H1 (cell line): Measurements from ENCODE around the gene SLC39A11. TPM values are rescaled to one million over a fixed set of nuclear protein-coding genes. Genes with fewer than 3 reads are reported as not detected.

Source experiments
- BCL11A ChIP-seq, 2 experiments: IDR thresholded peaks; one replicate each; pipeline ENCODE4 v1.6.1; 2011; ENCODE audit warnings: low read depth in 2 of 2, low read length in 2 of 2, mild to moderate bottlenecking in 2 of 2
- BRCA1 ChIP-seq: IDR thresholded peaks from 2 replicates; pipeline ENCODE4 v1.6.1; 2012; ENCODE audit warnings: low read depth, low read length, improper control_type of control experiment
- MAFK ChIP-seq: IDR thresholded peaks from 2 replicates; pipeline ENCODE4 v1.6.1; 2012; ENCODE audit warnings: low read depth, mild to moderate bottlenecking, improper control_type of control experiment, low read length
- SIX5 ChIP-seq: IDR thresholded peaks from 2 replicates; pipeline ENCODE4 v1.6.1; 2011; ENCODE audit warnings: mild to moderate bottlenecking, low read depth, low read length
- SP4 ChIP-seq: IDR thresholded peaks from 2 replicates; pipeline ENCODE4 v1.6.1; 2012; ENCODE audit warnings: low read length, inconsistent platforms
- TAF7 ChIP-seq: optimal IDR thresholded peaks from 2 replicates; pipeline ENCODE3; 2011; ENCODE audit warnings: low read depth, mild to moderate bottlenecking, inconsistent platforms, low read length, moderate library complexity, borderline replicate concordance
- polyA plus RNA-seq, 7 experiments: library from polyadenylated mRNA; depleted of rRNA in 3 of 7; stranded (reverse) in 5 of 7; unstranded in 2 of 7; fragments of >200 nt in 5 of 7; fragments of 200-250 nt in 2 of 7; gene quantifications; 1 replicate in 5 of 7; 2 replicates in 1 of 7; 4 replicates in 1 of 7; pipeline versions ENCODE4 v1.2.1 to v1.2.3, GENCODE V29; 2011 to 2013; ENCODE audit warnings: missing spikeins in 2 of 7, mixed read lengths in 2 of 7
- total RNA-seq: library from RNA; stranded (reverse); fragmentation: NEBNext Ultra II Directional; extraction: Animal tissue kit (Norgen Biotek cat#: 25700); gene quantifications from 2 replicates; pipeline ENCODE4 v1.2.1, GENCODE V29; 2021
- TF ChIP-seq, protein P1 (sequence below): fragments of 300-600 bp; sonication (generic); IDR thresholded peaks from 2 replicates; pipeline ENCODE4 v1.7.1; 2012; ENCODE audit warnings: low read length, moderate library complexity, mild to moderate bottlenecking, inconsistent platforms; ENCODE audit not compliant: insufficient replicate concordance
- TF ChIP-seq, protein P2 (sequence below): IDR thresholded peaks from 2 replicates; pipeline ENCODE4 v1.6.1; 2011; ENCODE audit warnings: low read length, improper control_type of control experiment
- TF ChIP-seq, protein P3 (sequence below): IDR thresholded peaks from 2 replicates; pipeline ENCODE4 v1.6.1; 2012; ENCODE audit warnings: inconsistent platforms

Gene SLC39A11
- total and polyA plus RNA-seq, 2 of the 8 experiments (the other 6 are each of a cell fraction or from before 2014, with no cell fraction given), result 12.2 to 19.6 TPM

DNA sequence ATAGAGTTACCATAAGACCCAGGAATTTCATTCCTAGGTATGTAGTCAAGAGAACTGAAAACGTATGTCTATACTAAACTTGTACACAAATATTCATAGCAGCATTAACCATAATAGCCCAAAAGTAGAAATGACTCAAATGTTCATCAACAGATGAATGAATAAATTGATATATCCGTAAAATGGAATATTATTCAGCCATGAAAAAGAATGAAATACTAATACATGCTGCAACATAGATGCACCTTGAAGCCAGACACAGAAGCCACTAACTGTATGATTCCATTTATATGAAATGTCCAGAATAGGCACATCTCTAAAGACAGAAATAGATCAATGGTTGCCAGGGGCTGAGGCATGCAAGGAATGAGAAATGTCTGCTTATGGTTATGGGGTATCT is 484.1 kb downstream of the SLC39A11 start (continued):
- TF ChIP-seq, protein P1, sequence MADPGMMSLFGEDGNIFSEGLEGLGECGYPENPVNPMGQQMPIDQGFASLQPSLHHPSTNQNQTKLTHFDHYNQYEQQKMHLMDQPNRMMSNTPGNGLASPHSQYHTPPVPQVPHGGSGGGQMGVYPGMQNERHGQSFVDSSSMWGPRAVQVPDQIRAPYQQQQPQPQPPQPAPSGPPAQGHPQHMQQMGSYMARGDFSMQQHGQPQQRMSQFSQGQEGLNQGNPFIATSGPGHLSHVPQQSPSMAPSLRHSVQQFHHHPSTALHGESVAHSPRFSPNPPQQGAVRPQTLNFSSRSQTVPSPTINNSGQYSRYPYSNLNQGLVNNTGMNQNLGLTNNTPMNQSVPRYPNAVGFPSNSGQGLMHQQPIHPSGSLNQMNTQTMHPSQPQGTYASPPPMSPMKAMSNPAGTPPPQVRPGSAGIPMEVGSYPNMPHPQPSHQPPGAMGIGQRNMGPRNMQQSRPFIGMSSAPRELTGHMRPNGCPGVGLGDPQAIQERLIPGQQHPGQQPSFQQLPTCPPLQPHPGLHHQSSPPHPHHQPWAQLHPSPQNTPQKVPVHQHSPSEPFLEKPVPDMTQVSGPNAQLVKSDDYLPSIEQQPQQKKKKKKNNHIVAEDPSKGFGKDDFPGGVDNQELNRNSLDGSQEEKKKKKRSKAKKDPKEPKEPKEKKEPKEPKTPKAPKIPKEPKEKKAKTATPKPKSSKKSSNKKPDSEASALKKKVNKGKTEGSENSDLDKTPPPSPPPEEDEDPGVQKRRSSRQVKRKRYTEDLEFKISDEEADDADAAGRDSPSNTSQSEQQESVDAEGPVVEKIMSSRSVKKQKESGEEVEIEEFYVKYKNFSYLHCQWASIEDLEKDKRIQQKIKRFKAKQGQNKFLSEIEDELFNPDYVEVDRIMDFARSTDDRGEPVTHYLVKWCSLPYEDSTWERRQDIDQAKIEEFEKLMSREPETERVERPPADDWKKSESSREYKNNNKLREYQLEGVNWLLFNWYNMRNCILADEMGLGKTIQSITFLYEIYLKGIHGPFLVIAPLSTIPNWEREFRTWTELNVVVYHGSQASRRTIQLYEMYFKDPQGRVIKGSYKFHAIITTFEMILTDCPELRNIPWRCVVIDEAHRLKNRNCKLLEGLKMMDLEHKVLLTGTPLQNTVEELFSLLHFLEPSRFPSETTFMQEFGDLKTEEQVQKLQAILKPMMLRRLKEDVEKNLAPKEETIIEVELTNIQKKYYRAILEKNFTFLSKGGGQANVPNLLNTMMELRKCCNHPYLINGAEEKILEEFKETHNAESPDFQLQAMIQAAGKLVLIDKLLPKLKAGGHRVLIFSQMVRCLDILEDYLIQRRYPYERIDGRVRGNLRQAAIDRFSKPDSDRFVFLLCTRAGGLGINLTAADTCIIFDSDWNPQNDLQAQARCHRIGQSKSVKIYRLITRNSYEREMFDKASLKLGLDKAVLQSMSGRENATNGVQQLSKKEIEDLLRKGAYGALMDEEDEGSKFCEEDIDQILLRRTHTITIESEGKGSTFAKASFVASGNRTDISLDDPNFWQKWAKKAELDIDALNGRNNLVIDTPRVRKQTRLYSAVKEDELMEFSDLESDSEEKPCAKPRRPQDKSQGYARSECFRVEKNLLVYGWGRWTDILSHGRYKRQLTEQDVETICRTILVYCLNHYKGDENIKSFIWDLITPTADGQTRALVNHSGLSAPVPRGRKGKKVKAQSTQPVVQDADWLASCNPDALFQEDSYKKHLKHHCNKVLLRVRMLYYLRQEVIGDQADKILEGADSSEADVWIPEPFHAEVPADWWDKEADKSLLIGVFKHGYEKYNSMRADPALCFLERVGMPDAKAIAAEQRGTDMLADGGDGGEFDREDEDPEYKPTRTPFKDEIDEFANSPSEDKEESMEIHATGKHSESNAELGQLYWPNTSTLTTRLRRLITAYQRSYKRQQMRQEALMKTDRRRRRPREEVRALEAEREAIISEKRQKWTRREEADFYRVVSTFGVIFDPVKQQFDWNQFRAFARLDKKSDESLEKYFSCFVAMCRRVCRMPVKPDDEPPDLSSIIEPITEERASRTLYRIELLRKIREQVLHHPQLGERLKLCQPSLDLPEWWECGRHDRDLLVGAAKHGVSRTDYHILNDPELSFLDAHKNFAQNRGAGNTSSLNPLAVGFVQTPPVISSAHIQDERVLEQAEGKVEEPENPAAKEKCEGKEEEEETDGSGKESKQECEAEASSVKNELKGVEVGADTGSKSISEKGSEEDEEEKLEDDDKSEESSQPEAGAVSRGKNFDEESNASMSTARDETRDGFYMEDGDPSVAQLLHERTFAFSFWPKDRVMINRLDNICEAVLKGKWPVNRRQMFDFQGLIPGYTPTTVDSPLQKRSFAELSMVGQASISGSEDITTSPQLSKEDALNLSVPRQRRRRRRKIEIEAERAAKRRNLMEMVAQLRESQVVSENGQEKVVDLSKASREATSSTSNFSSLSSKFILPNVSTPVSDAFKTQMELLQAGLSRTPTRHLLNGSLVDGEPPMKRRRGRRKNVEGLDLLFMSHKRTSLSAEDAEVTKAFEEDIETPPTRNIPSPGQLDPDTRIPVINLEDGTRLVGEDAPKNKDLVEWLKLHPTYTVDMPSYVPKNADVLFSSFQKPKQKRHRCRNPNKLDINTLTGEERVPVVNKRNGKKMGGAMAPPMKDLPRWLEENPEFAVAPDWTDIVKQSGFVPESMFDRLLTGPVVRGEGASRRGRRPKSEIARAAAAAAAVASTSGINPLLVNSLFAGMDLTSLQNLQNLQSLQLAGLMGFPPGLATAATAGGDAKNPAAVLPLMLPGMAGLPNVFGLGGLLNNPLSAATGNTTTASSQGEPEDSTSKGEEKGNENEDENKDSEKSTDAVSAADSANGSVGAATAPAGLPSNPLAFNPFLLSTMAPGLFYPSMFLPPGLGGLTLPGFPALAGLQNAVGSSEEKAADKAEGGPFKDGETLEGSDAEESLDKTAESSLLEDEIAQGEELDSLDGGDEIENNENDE, result no peak
- TF ChIP-seq TAF7, result no peak
- no peak for TF ChIP-seq BCL11A (IDR thresholded peaks at IDR 0.05; ENCODE audit: low read depth in 2 of 2, low read length in 2 of 2)
- TF ChIP-seq, protein P2, sequence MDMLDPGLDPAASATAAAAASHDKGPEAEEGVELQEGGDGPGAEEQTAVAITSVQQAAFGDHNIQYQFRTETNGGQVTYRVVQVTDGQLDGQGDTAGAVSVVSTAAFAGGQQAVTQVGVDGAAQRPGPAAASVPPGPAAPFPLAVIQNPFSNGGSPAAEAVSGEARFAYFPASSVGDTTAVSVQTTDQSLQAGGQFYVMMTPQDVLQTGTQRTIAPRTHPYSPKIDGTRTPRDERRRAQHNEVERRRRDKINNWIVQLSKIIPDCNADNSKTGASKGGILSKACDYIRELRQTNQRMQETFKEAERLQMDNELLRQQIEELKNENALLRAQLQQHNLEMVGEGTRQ, result no peak
- TF ChIP-seq MAFK, result no peak
- no peak for TF ChIP-seq SIX5
- TF ChIP-seq SP4, result no peak
- no peak for TF ChIP-seq BRCA1
- TF ChIP-seq, protein P3, sequence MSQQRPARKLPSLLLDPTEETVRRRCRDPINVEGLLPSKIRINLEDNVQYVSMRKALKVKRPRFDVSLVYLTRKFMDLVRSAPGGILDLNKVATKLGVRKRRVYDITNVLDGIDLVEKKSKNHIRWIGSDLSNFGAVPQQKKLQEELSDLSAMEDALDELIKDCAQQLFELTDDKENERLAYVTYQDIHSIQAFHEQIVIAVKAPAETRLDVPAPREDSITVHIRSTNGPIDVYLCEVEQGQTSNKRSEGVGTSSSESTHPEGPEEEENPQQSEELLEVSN, result no peak
